Motor neuron (in vitro differentiated cells): ENCODE data around the gene GALR1. TPM values are rescaled to one million over a fixed set of nuclear protein-coding genes. Genes with fewer than 3 reads are reported as not detected.
"Not testable (repeated sequence)": the region's sequence is repeated elsewhere in the genome, so short reads cannot be mapped to it uniquely, and the experiment has no call there.

ENCODE experiments used
- ATAC-seq, 8 experiments: fragments of 200-7000 bp; cut with Tn5 transposase; replicated peaks in 6 of 8; 2 replicates each; pipeline ENCODE4 v1.8.0; 2021; ENCODE audit warnings: mild to moderate bottlenecking in 8 of 8, moderate library complexity in 8 of 8
- H3K27ac ChIP-seq, 2 donors: fragments of 250-450 bp; sonication (Bioruptor Pico); 2 replicates each; pipeline ENCODE4 v1.9.0; 2021; ENCODE audit warnings: antibody characterized with exemption in 2 of 2, mild to moderate bottlenecking in 2 of 2, moderate library complexity in 1 of 2
- H3K4me1 ChIP-seq, 2 donors: fragments of 250-450 bp; sonication (Bioruptor Pico); replicated peaks in 1 of 2; 2 replicates each; pipeline ENCODE4 v1.6.1; 2021; ENCODE audit warnings: antibody characterized with exemption in 2 of 2, mild to moderate bottlenecking in 2 of 2, moderate library complexity in 1 of 2
- H3K4me3 ChIP-seq, 5 donors: fragments of 250-450 bp; sonication (Bioruptor Pico); 2 replicates each; pipeline ENCODE4 v1.9.0; 2021; ENCODE audit warnings: antibody characterized with exemption in 5 of 5, mild to moderate bottlenecking in 5 of 5, moderate library complexity in 4 of 5
- WGBS, 10 experiments: fragments of 450-650 bp; shearing (Covaris generic); methylation state at CpG; one replicate each; pipeline ENCODE4 v1.0.0; 2022; 5-methylcytosine and 5-hydroxymethylcytosine counted together
- in situ Hi-C, 9 experiments: fragments of 400-800 bp; cut with MboI; loops; one replicate each; pipeline ENCODE4 v1.15.0; 2021; ENCODE audit warnings: low sequenced_read_pairs in 9 of 9, low pct_unique_long_range_greater_than_20kb in 2 of 9; ENCODE audit not compliant: unreplicated experiment in 9 of 9
- total RNA-seq, 8 experiments: library from RNA; unstranded; fragments of 300-600 nt; gene quantifications; 2 replicates each; pipeline versions ENCODE4 v1.2.3 to v1.2.4, GENCODE V29; 2022

Gene GALR1
- total RNA-seq, 8 experiments from 2014 or later = 0.05 to 8.0 (median 0.40) TPM

- H3K4me1 ChIP-seq = no peaks in the 10 kb centered on the region
- H3K4me3 ChIP-seq = no peak overlapping the region
- ATAC-seq = no peak
- H3K27ac ChIP-seq = no peak overlapping the region
- in situ Hi-C loops = loop anchor here in 1 of 9 experiments (25.0 kb wide), 1 partner anchor 208 kb away; no protein-coding TSS in a partner anchor
- 42 to 78% (median 63%) methylated on average over 1 to 3 of the region's 3 CpGs for WGBS, 10 experiments
Observed at GRCh38 chr18:77220726-77221125, 28.9 kb upstream of the GALR1 start.

- ATAC-seq = no peak
- Histone ChIP-seq H3K4me1 (no peaks in the 10 kb centered on the region), H3K4me3 (no peak overlapping the region), H3K27ac (no peak overlapping the region)
- 33 to 100% (median 53%) methylated on average over 1 to 3 of the region's 3 CpGs; no CpG with 5 or more reads in 1 of the 10 experiments for WGBS, 10 experiments
- in situ Hi-C loops = loop anchor here in 1 of 9 experiments (25.0 kb wide), 1 partner anchor 210 kb away; no protein-coding TSS in a partner anchor
Observed at GRCh38 chr18:77222464-77222863, 27.2 kb upstream of the GALR1 start.

GRCh38 chr18:77223221-77223639 lies 26.4 kb upstream of the GALR1 start:
- in situ Hi-C loops = loop anchor here in 1 of 9 experiments (25.0 kb wide), 1 partner anchor 211 kb away; no protein-coding TSS in a partner anchor
- no peaks in the 10 kb centered on the region for H3K4me1 ChIP-seq
- ATAC-seq = peak in 1 of 8 experiments; percentile 23
- 13 to 100% (median 90%) methylated on average over 1 to 5 of the region's 5 CpGs; no CpG with 5 or more reads in 3 of the 10 experiments for WGBS, 10 experiments
- H3K4me3 ChIP-seq = no peak overlapping the region
- no peak overlapping the region for H3K27ac ChIP-seq

- 0 to 86% (median 49%) methylated on average over 1 to 2 of the region's 2 CpGs; no CpG with 5 or more reads in 2 of the 10 experiments for WGBS, 10 experiments
- no peaks in the 10 kb centered on the region for H3K4me1 ChIP-seq
- peak in 2 of 8 experiments; percentile 74 to 78 for ATAC-seq
- in situ Hi-C loops = loop anchor here in 1 of 9 experiments (25.0 kb wide), 1 partner anchor 211 kb away; no protein-coding TSS in a partner anchor
- no peak overlapping the region for H3K27ac ChIP-seq
- H3K4me3 ChIP-seq = no peak overlapping the region
Observed at GRCh38 chr18:77223653-77224052, 26.0 kb upstream of the GALR1 start.

GRCh38 chr18:77230645-77231044 lies 19.0 kb upstream of the GALR1 start:
- 0 to 100% (median 81%) methylated on average over 1 of the region's 1 CpG; no CpG with 5 or more reads in 4 of the 10 experiments for WGBS, 10 experiments
- no peak overlapping the region for H3K27ac ChIP-seq
- in situ Hi-C loops = no loop called here
- no peak overlapping the region for H3K4me3 ChIP-seq
- ATAC-seq = no peak
- no peaks in the 10 kb centered on the region for H3K4me1 ChIP-seq

- in situ Hi-C loops = no loop called here
- ATAC-seq = no peak
- Histone ChIP-seq H3K27ac (no peak overlapping the region), H3K4me3 (no peak overlapping the region), H3K4me1 (no peaks in the 10 kb centered on the region)
- WGBS, 10 experiments = 47 to 94% (median 65%) methylated on average over 2 to 12 of the region's 16 CpGs; no CpG with 5 or more reads in 1 of the 10 experiments
Observed at GRCh38 chr18:77234504-77235365, 14.9 kb upstream of the GALR1 start.

GRCh38 chr18:77239285-77239684 lies 10.4 kb upstream of the GALR1 start:
- H3K4me1 ChIP-seq, H3K4me3 ChIP-seq, H3K27ac ChIP-seq, in situ Hi-C loops, ATAC-seq: not testable (repeated sequence)
- WGBS, 10 experiments = 32 to 100% (median 89%) methylated on average over 1 to 4 of the region's 5 CpGs; no CpG with 5 or more reads in 1 of the 10 experiments

GRCh38 chr18:77248873-77249568 lies 627 bp upstream of the GALR1 start:
- 0 to 59% (median 32%) methylated on average over 2 to 14 of the region's 22 CpGs for WGBS, 10 experiments
- H3K27ac ChIP-seq = no peak overlapping the region
- in situ Hi-C loops = no loop called here
- peak; percentile 17 to 43 (median 32) for ATAC-seq
- H3K4me1 ChIP-seq = peaks cover 2 to 3% of the 10 kb centered on the region in 2 donors
- peak overlapping the region; percentile 29 to 44 (median 34) for H3K4me3 ChIP-seq

GRCh38 chr18:77250501-77250925 lies 865 bp downstream of the GALR1 start:
- ATAC-seq = peak in 6 of 8 experiments; percentile 3 to 24 (median 18)
- 0 to 20% (median 3%) methylated on average over 1 to 4 of the region's 40 CpGs; no CpG with 5 or more reads in 6 of the 10 experiments for WGBS, 10 experiments
- Histone ChIP-seq H3K4me3 (peak overlapping the region; percentile 29 to 44 (median 34)), H3K4me1 (peaks cover 2 to 3% of the 10 kb centered on the region in 2 donors), H3K27ac (no peak overlapping the region)
- in situ Hi-C loops = no loop called here

GRCh38 chr18:77250926-77251729 lies 1.5 kb downstream of the GALR1 start:
- ATAC-seq = peak in 7 of 8 experiments; percentile 8 to 31 (median 13)
- H3K4me3 ChIP-seq = peak overlapping the region in 4 of 5 donors; percentile 32 to 44 (median 38)
- in situ Hi-C loops = no loop called here
- peaks cover 2 to 3% of the 10 kb centered on the region in 2 donors for H3K4me1 ChIP-seq
- WGBS, 10 experiments = 0 to 60% (median 0%) methylated on average over 1 to 10 of the region's 67 CpGs; no CpG with 5 or more reads in 3 of the 10 experiments
- no peak overlapping the region for H3K27ac ChIP-seq

- H3K27ac ChIP-seq = no peak overlapping the region
- ATAC-seq = no peak
- 0 to 75% (median 11%) methylated on average over 2 to 8 of the region's 20 CpGs; no CpG with 5 or more reads in 4 of the 10 experiments for WGBS, 10 experiments
- in situ Hi-C loops = no loop called here
- H3K4me1 ChIP-seq = peaks cover 2 to 3% of the 10 kb centered on the region in 2 donors
- peak overlapping the region in 3 of 5 donors; percentile 34 to 44 (median 41) for H3K4me3 ChIP-seq
Observed at GRCh38 chr18:77251730-77252050, 2.0 kb downstream of the GALR1 start.

GRCh38 chr18:77254711-77255405 lies 5.2 kb downstream of the GALR1 start:
- 23 to 80% (median 54%) methylated on average over 3 to 10 of the region's 10 CpGs for WGBS, 10 experiments
- in situ Hi-C loops = no loop called here
- H3K27ac ChIP-seq = no peak overlapping the region
- H3K4me3 ChIP-seq = no peak overlapping the region
- H3K4me1 ChIP-seq = peaks cover 2 to 5% of the 10 kb centered on the region in 2 donors
- ATAC-seq = no peak
